H1 (cell line): ENCODE results near the gene PRRG1. TPM values are rescaled to one million over a fixed set of nuclear protein-coding genes. Genes with fewer than 3 reads are reported as not detected.

ENCODE experiments used
- CTCF ChIA-PET: fragments of 300-600 bp; sonication (Branson Sonifier 250); formaldehyde crosslinking; loops from one replicate; lab custom pipeline; 2021; ENCODE audit not compliant: partially characterized antibody; lab: Charles Lee
- POLR2A ChIA-PET: fragments of 300-600 bp; sonication (Branson Sonifier 250); formaldehyde crosslinking; loops from one replicate; lab custom pipeline; 2021; ENCODE audit warnings: inconsistent platforms; ENCODE audit not compliant: partially characterized antibody; lab: Charles Lee
- DNase-seq, 2 experiments: peaks; one replicate each; pipeline versions ENCODE4 v3.0.0 to v3.0.0-alpha.2; 2010 to 2022; ENCODE audit warnings: low spot score in 2 of 2, low read depth in 1 of 2, mixed read lengths in 1 of 2
- FAIRE-seq: peaks from 2 replicates; lab custom pipeline; 2011; peaks lifted over from hg19 to GRCh38; lab: Jason Lieb, UNC
- H2AFZ ChIP-seq: 2 replicates; pipeline ENCODE4 v1.8.1; 2012; ENCODE audit warnings: low read length, inconsistent platforms
- H2AK5ac ChIP-seq: 2 replicates; pipeline ENCODE4 v1.6.1; 2013; ENCODE audit warnings: low read depth, low read length
- H2BK120ac ChIP-seq: replicated peaks from 2 replicates; pipeline ENCODE3; 2013; ENCODE audit warnings: low read depth, low read length, inconsistent platforms
- H2BK12ac ChIP-seq: 2 replicates; pipeline ENCODE4 v1.6.1; 2013; ENCODE audit warnings: low read depth, low read length
- H2BK15ac ChIP-seq: 2 replicates; pipeline ENCODE4 v1.6.1; 2013; ENCODE audit warnings: low read length
- H2BK20ac ChIP-seq: 2 replicates; pipeline ENCODE4 v1.6.1; 2013; ENCODE audit warnings: low read length
- H2BK5ac ChIP-seq: 2 replicates; pipeline ENCODE4 v1.6.1; 2013; ENCODE audit warnings: low read depth, low read length
- H3K14ac ChIP-seq: 2 replicates; pipeline ENCODE4 v1.6.1; 2013; ENCODE audit warnings: inconsistent platforms; ENCODE audit not compliant: insufficient read length
- H3K18ac ChIP-seq: 2 replicates; pipeline ENCODE4 v1.6.1; 2013; ENCODE audit warnings: low read length; ENCODE audit errors: extremely low read depth
- H3K23ac ChIP-seq: 2 replicates; pipeline ENCODE4 v1.6.1; 2013; ENCODE audit warnings: inconsistent platforms; ENCODE audit not compliant: insufficient read length
- H3K23me2 ChIP-seq: 2 replicates; pipeline ENCODE4 v1.6.1; 2013; ENCODE audit warnings: low read depth, low read length
- H3K27ac ChIP-seq: 2 replicates; pipeline ENCODE4 v1.6.1; 2011; ENCODE audit warnings: low read depth, low read length, inconsistent platforms
- H3K27me3 ChIP-seq, 4 experiments: replicated peaks in 1 of 4; 1 replicate in 1 of 4; 2 replicates in 3 of 4; pipeline versions ENCODE4 v1.6.1 to v1.8.1; 2011 to 2013; ENCODE audit warnings: low read length in 3 of 4, mild to moderate bottlenecking in 3 of 4, inconsistent platforms in 2 of 4, mixed read lengths in 2 of 4, moderate library complexity in 1 of 4; ENCODE audit not compliant: control insufficient read depth in 3 of 4, insufficient read depth in 3 of 4; ENCODE audit errors: extremely low read depth in 1 of 4
- H3K36me3 ChIP-seq, 4 experiments: 2 replicates each; pipeline versions ENCODE4 v1.6.1 to v1.8.1; 2011 to 2013; ENCODE audit warnings: mild to moderate bottlenecking in 4 of 4, low read length in 3 of 4, moderate library complexity in 2 of 4, control low read depth in 1 of 4, inconsistent platforms in 1 of 4; ENCODE audit not compliant: insufficient read depth in 4 of 4, control insufficient read depth in 2 of 4
- H3K4ac ChIP-seq: replicated peaks from 2 replicates; pipeline ENCODE3; 2013; ENCODE audit warnings: low read length, low read depth, mixed read lengths, inconsistent platforms; ENCODE audit not compliant: insufficient read length
- H3K4me1 ChIP-seq, 4 experiments: replicated peaks in 1 of 4; 1 replicate in 1 of 4; 2 replicates in 3 of 4; pipeline versions ENCODE4 v1.6.1 to v1.8.1; 2011 to 2013; ENCODE audit warnings: low read length in 3 of 4, inconsistent platforms in 2 of 4, mixed read lengths in 1 of 4; ENCODE audit not compliant: insufficient read depth in 4 of 4, control insufficient read depth in 3 of 4
- H3K4me2 ChIP-seq, 2 experiments: 2 replicates each; pipeline versions ENCODE4 v1.6.1 to v1.8.1; 2011 to 2013; ENCODE audit warnings: low read depth in 2 of 2, low read length in 2 of 2, control low read depth in 1 of 2, inconsistent platforms in 1 of 2, mild to moderate bottlenecking in 1 of 2; ENCODE audit not compliant: insufficient read depth in 1 of 2
- H3K4me3 ChIP-seq, 4 experiments: fragments of 200-600, 300-600 bp in 1 of 4; sonication (generic), shearing (Covaris generic), sonication (Bioruptor Twin) in 1 of 4; 2 replicates each; pipeline versions ENCODE4 v1.5.1 to v1.8.1; 2011 to 2016; ENCODE audit warnings: low read length in 4 of 4, low read depth in 3 of 4, control low read depth in 2 of 4, inconsistent platforms in 2 of 4, mild to moderate bottlenecking in 2 of 4, mixed read lengths in 1 of 4, moderate library complexity in 1 of 4; ENCODE audit not compliant: insufficient read depth in 2 of 4; ENCODE audit errors: extremely low read depth in 1 of 4
- H3K56ac ChIP-seq: replicated peaks from 2 replicates; pipeline ENCODE3; 2013; ENCODE audit warnings: low read depth, mild to moderate bottlenecking, mixed read lengths, low read length, inconsistent platforms; ENCODE audit not compliant: insufficient read length
- H3K79me1 ChIP-seq: 2 replicates; pipeline ENCODE4 v1.6.1; 2013; ENCODE audit warnings: low read depth, low read length, control low read depth
- H3K79me2 ChIP-seq, 2 experiments: 2 replicates each; pipeline versions ENCODE4 v1.6.1 to v1.8.1; 2012 to 2013; ENCODE audit warnings: low read length in 2 of 2, mild to moderate bottlenecking in 2 of 2, inconsistent platforms in 1 of 2; ENCODE audit not compliant: insufficient read depth in 2 of 2, control insufficient read depth in 1 of 2
- H3K9ac ChIP-seq, 4 experiments: replicated peaks in 1 of 4; 1 replicate in 1 of 4; 2 replicates in 3 of 4; pipeline versions ENCODE4 v1.6.1 to v1.8.1; 2011 to 2013; ENCODE audit warnings: low read depth in 3 of 4, low read length in 3 of 4, control low read depth in 2 of 4, mild to moderate bottlenecking in 2 of 4, moderate library complexity in 2 of 4, inconsistent platforms in 1 of 4; ENCODE audit errors: extremely low read depth in 1 of 4
- H3K9me3 ChIP-seq, 2 experiments: 2 replicates each; pipeline versions ENCODE4 v1.6.1 to v1.8.1; 2012 to 2013; ENCODE audit warnings: mild to moderate bottlenecking in 2 of 2, moderate library complexity in 2 of 2, control low read depth in 1 of 2, inconsistent platforms in 1 of 2, low read depth in 1 of 2, low read length in 1 of 2, mixed read lengths in 1 of 2; ENCODE audit not compliant: insufficient read depth in 2 of 2
- H4K20me1 ChIP-seq, 2 experiments: replicated peaks in 1 of 2; 2 replicates each; pipeline versions ENCODE3 to v1.8.1; 2011 to 2013; ENCODE audit warnings: inconsistent platforms in 2 of 2, low read length in 2 of 2, mild to moderate bottlenecking in 1 of 2; ENCODE audit not compliant: insufficient read depth in 2 of 2, control insufficient read depth in 1 of 2
- H4K5ac ChIP-seq: 2 replicates; pipeline ENCODE4 v1.6.1; 2013; ENCODE audit warnings: low read length, low read depth, mixed read lengths, inconsistent platforms; ENCODE audit not compliant: insufficient read length
- H4K8ac ChIP-seq: 2 replicates; pipeline ENCODE4 v1.8.0; 2013; ENCODE audit warnings: mild to moderate bottlenecking, moderate library complexity, low read length, inconsistent platforms; ENCODE audit not compliant: insufficient read depth; ENCODE audit errors: extremely low read depth
- H4K91ac ChIP-seq: replicated peaks from 2 replicates; pipeline ENCODE3; 2013; ENCODE audit warnings: low read length, mixed read lengths, inconsistent platforms; ENCODE audit not compliant: insufficient read length
- ATF2 ChIP-seq: IDR thresholded peaks from 2 replicates; pipeline ENCODE4 v1.6.1; 2012; ENCODE audit warnings: low read length, inconsistent platforms
- ATF3 ChIP-seq: IDR thresholded peaks from 2 replicates; pipeline ENCODE4 v1.6.1; 2011; ENCODE audit warnings: low read depth, mild to moderate bottlenecking, low read length; ENCODE audit not compliant: insufficient read depth
- CBX8 ChIP-seq: fragments of 300-800, 300-1000 bp; sonication (generic); IDR thresholded peaks from 2 replicates; pipeline ENCODE4 v1.7.1; 2016; ENCODE audit warnings: low read depth, low read length, borderline replicate concordance
- JUND ChIP-seq: IDR thresholded peaks from 2 replicates; pipeline ENCODE4 v1.6.1; 2011; ENCODE audit warnings: mild to moderate bottlenecking, improper control_type of control experiment, low read length
- NANOG ChIP-seq: IDR thresholded peaks from 2 replicates; pipeline ENCODE4 v1.6.1; 2011; ENCODE audit warnings: low read length, low read depth, mild to moderate bottlenecking, inconsistent platforms; ENCODE audit not compliant: insufficient read depth, poor library complexity, severe bottlenecking
- SIRT6 ChIP-seq: IDR thresholded peaks from one replicate; pipeline ENCODE4 v1.7.1; 2012; ENCODE audit warnings: low read length, inconsistent platforms
- SRF ChIP-seq: IDR thresholded peaks from 2 replicates; pipeline ENCODE4 v1.6.1; 2011; ENCODE audit warnings: mild to moderate bottlenecking, low read depth, low read length, moderate library complexity
- TCF12 ChIP-seq: IDR thresholded peaks from 2 replicates; pipeline ENCODE4 v1.6.1; 2011; ENCODE audit warnings: low read depth, mild to moderate bottlenecking, low read length
- WGBS, 2 experiments: shearing (Covaris generic) in 1 of 2; methylation state at CpG; one replicate each; pipeline versions ENCODE4 v1.1.6 to v1.1.7; 2013 to 2015; ENCODE audit warnings: low lambda C conversion rate in 2 of 2, mixed read lengths in 2 of 2, inconsistent platforms in 1 of 2, low coverage in 1 of 2, missing lambda C conversion rate in 1 of 2; ENCODE audit not compliant: insufficient replicate concordance in 2 of 2, insufficient coverage in 1 of 2, insufficient read length in 1 of 2; ENCODE audit errors: extremely low coverage in 1 of 2, missing lambda C conversion rate in 1 of 2; 5-methylcytosine and 5-hydroxymethylcytosine counted together
- polyA plus RNA-seq, 7 experiments: library from polyadenylated mRNA; depleted of rRNA in 3 of 7; stranded (reverse) in 5 of 7; unstranded in 2 of 7; fragments of >200 nt in 5 of 7; fragments of 200-250 nt in 2 of 7; gene quantifications; 1 replicate in 5 of 7; 2 replicates in 1 of 7; 4 replicates in 1 of 7; pipeline versions ENCODE4 v1.2.1 to v1.2.3, GENCODE V29; 2011 to 2013; ENCODE audit warnings: missing spikeins in 2 of 7, mixed read lengths in 2 of 7
- total RNA-seq: library from RNA; stranded (reverse); fragmentation: NEBNext Ultra II Directional; extraction: Animal tissue kit (Norgen Biotek cat#: 25700); gene quantifications from 2 replicates; pipeline ENCODE4 v1.2.1, GENCODE V29; 2021

Gene PRRG1
- total and polyA plus RNA-seq, 2 of the 8 experiments (the other 6 are each of a cell fraction or from before 2014, with no cell fraction given), result 10.2 to 10.5 TPM

- Histone ChIP-seq H3K9ac (no peak overlapping the region), H2BK5ac (no peak overlapping the region), H3K4me1 (no peaks in the 10 kb centered on the region; a peak in 1 of 7 replicates), H3K23me2 (no peaks in the 10 kb centered on the region), H3K14ac (no peak overlapping the region), H3K4ac (no peak overlapping the region), H2AK5ac (no peak overlapping the region), H3K79me1 (no peaks in the 10 kb centered on the region; the same call in 1 of the 2 replicates), H3K79me2 (peaks cover 0 to 45% of the 10 kb centered on the region in 2 experiments; a peak in 2 of 4 replicates), H3K4me3 (no peak overlapping the region), H3K27me3 (no peaks in the 10 kb centered on the region), H4K91ac (no peak overlapping the region), H2BK20ac (no peak overlapping the region), H3K23ac (no peak overlapping the region), H2BK12ac (no peak overlapping the region), H4K8ac (no peak overlapping the region), H3K9me3 (no peaks in the 10 kb centered on the region), H2AFZ (no peak overlapping the region), H2BK15ac (no peak overlapping the region), H3K18ac (no peak overlapping the region), H3K56ac (no peak overlapping the region), H3K27ac (no peak overlapping the region), H3K4me2 (no peak overlapping the region), H3K36me3 (no peaks in the 10 kb centered on the region), H2BK120ac (no peak overlapping the region), H4K5ac (no peak overlapping the region), H4K20me1 (no peaks in the 10 kb centered on the region)
- no peak for FAIRE-seq
- 80% methylated on average over 2 of the region's 2 CpGs; no CpG with 5 or more reads in 1 of the 2 experiments for WGBS, 2 experiments
- no peak for DNase-seq
- CTCF ChIA-PET, result interaction anchor here (0.6 kb wide), 1 partner anchor 142 kb away, joined by 3 read pairs; no protein-coding TSS in a partner anchor
- POLR2A ChIA-PET, result no interaction called here
- TF ChIP-seq CBX8 (no peak), ATF3 (no peak), SRF (no peak), SIRT6 (no peak), JUND (no peak), TCF12 (no peak), ATF2 (no peak), NANOG (no peak)
These were observed 18.8 kb downstream of the PRRG1 start for GRCh38 chrX:37367946-37368345.
